HEK293 (cell line): ENCODE data around the gene RPL27.

Source experiments
- CTCF ChIA-PET: fragments of 350-600 bp; formaldehyde crosslinking; extraction: SDS; loops from one replicate; lab custom pipeline; 2021; ENCODE audit warnings: antibody characterized with exemption; lab: Yijun Ruan, JAX
- POLR2A ChIA-PET: fragments of 300-600 bp; formaldehyde crosslinking; extraction: SDS; loops from one replicate; lab custom pipeline; 2020; ENCODE audit warnings: antibody characterized with exemption, inconsistent platforms; lab: Yijun Ruan, JAX
- H3K27ac ChIP-seq: fragments of 200-500 bp; sonication (Bioruptor generic); 2 replicates; pipeline ENCODE4 v1.5.1; 2014; ENCODE audit warnings: low read depth, low read length, control low read depth, inconsistent platforms; ENCODE audit errors: extremely low read depth
- H3K36me3 ChIP-seq, 2 experiments: fragments of 200-500 bp in 1 of 2; sonication (Bioruptor generic) in 1 of 2; 1 replicate in 1 of 2; 2 replicates in 1 of 2; pipeline ENCODE4 v1.5.1; 2014 to 2017; ENCODE audit warnings: inconsistent platforms in 2 of 2, low read length in 2 of 2; ENCODE audit not compliant: control insufficient read depth in 2 of 2, insufficient read depth in 1 of 2
- H3K4me1 ChIP-seq: fragments of 200-500 bp; sonication (Bioruptor generic); 2 replicates; pipeline ENCODE4 v1.5.1; 2014; ENCODE audit warnings: mild to moderate bottlenecking, low read length, inconsistent platforms; ENCODE audit not compliant: control insufficient read depth, insufficient read depth
- H3K4me3 ChIP-seq: 2 replicates; pipeline ENCODE4 v1.5.1; 2011; ENCODE audit warnings: low read depth, mild to moderate bottlenecking, control low read depth, low read length, moderate library complexity
- H3K9me3 ChIP-seq: fragments of 200-500 bp; sonication (Bioruptor generic); 2 replicates; pipeline ENCODE4 v1.5.1; 2014; ENCODE audit warnings: low read depth, low read length, inconsistent platforms; ENCODE audit not compliant: control insufficient read depth, insufficient read depth
- BCL11A ChIP-seq: fragments of 450-650 bp; formaldehyde crosslinking; IDR thresholded peaks from 2 replicates; pipeline ENCODE4 v1.5.1; 2016; ENCODE audit warnings: low read depth, missing biosample characterization, missing genetic modification characterization
- BCL11B ChIP-seq: fragments of 450-650 bp; formaldehyde crosslinking; IDR thresholded peaks from 2 replicates; pipeline ENCODE4 v1.5.1; 2016; ENCODE audit warnings: low read depth, missing biosample characterization, missing genetic modification characterization
- EGR2 ChIP-seq: fragments of 450-650 bp; formaldehyde crosslinking; IDR thresholded peaks from 2 replicates; pipeline ENCODE4 v1.5.1; 2016; ENCODE audit warnings: low read depth, missing biosample characterization, missing genetic modification characterization
- PRDM1 ChIP-seq: fragments of 450-650 bp; formaldehyde crosslinking; IDR thresholded peaks from 2 replicates; pipeline ENCODE4; 2016; ENCODE audit warnings: missing biosample characterization, missing genetic modification characterization
- TRIM28 ChIP-seq: IDR thresholded peaks from 2 replicates; pipeline ENCODE4 v1.6.1; 2011; ENCODE audit warnings: low read length, control low read depth, borderline replicate concordance
- ZBTB17 ChIP-seq: fragments of 450-650 bp; formaldehyde crosslinking; IDR thresholded peaks from 2 replicates; pipeline ENCODE4 v1.5.1; 2016; ENCODE audit warnings: missing biosample characterization, missing genetic modification characterization
- ZBTB21 ChIP-seq: fragments of 450-650 bp; formaldehyde crosslinking; IDR thresholded peaks from 2 replicates; pipeline ENCODE4 v1.5.1; 2017; ENCODE audit warnings: missing biosample characterization, missing genetic modification characterization
- ZIC2 ChIP-seq: fragments of 450-650 bp; formaldehyde crosslinking; IDR thresholded peaks from 2 replicates; pipeline ENCODE4 v1.5.1; 2016; ENCODE audit warnings: missing biosample characterization, missing genetic modification characterization
- ZNF175 ChIP-seq: fragments of 450-650 bp; formaldehyde crosslinking; IDR thresholded peaks from 2 replicates; pipeline ENCODE4 v1.5.1; 2016; ENCODE audit warnings: missing biosample characterization, missing genetic modification characterization
- ZNF19 ChIP-seq: fragments of 450-650 bp; formaldehyde crosslinking; IDR thresholded peaks from 2 replicates; pipeline ENCODE4; 2016; ENCODE audit warnings: missing biosample characterization, missing genetic modification characterization, low read depth
- ZNF211 ChIP-seq: fragments of 450-650 bp; formaldehyde crosslinking; IDR thresholded peaks from 2 replicates; pipeline ENCODE4 v1.5.1; 2016; ENCODE audit warnings: low read depth, missing biosample characterization, missing genetic modification characterization
- ZNF292 ChIP-seq: fragments of 450-650 bp; formaldehyde crosslinking; IDR thresholded peaks from 2 replicates; pipeline ENCODE4 v1.5.1; 2016; ENCODE audit warnings: low read depth, missing biosample characterization, missing genetic modification characterization, borderline replicate concordance
- ZNF324 ChIP-seq: fragments of 450-650 bp; formaldehyde crosslinking; IDR thresholded peaks from 2 replicates; pipeline ENCODE4 v1.5.1; 2016; ENCODE audit warnings: missing biosample characterization, missing genetic modification characterization
- ZNF341 ChIP-seq: fragments of 450-650 bp; formaldehyde crosslinking; IDR thresholded peaks from 2 replicates; pipeline ENCODE4; 2016; ENCODE audit warnings: low read depth, missing biosample characterization, missing genetic modification characterization
- ZNF514 ChIP-seq: fragments of 450-650 bp; formaldehyde crosslinking; IDR thresholded peaks from 2 replicates; pipeline ENCODE4 v1.5.1; 2016; ENCODE audit warnings: missing biosample characterization, missing genetic modification characterization
- ZNF600 ChIP-seq: fragments of 450-650 bp; formaldehyde crosslinking; IDR thresholded peaks from 2 replicates; pipeline ENCODE4 v1.5.1; 2016; ENCODE audit warnings: missing biosample characterization, missing genetic modification characterization
- ZNF792 ChIP-seq: fragments of 450-650 bp; formaldehyde crosslinking; IDR thresholded peaks from 2 replicates; pipeline ENCODE4 v1.5.1; 2016; ENCODE audit warnings: missing biosample characterization, missing genetic modification characterization
- ZNF837 ChIP-seq: fragments of 450-650 bp; formaldehyde crosslinking; IDR thresholded peaks from 2 replicates; pipeline ENCODE4 v1.5.1; 2016; ENCODE audit warnings: missing biosample characterization, missing genetic modification characterization
- TF ChIP-seq, protein P1 (sequence below): fragments of 450-650 bp; formaldehyde crosslinking; IDR thresholded peaks from 2 replicates; pipeline ENCODE4 v1.5.1; 2016; ENCODE audit warnings: missing biosample characterization, missing genetic modification characterization, low read depth
- TF ChIP-seq, protein P2 (sequence below): fragments of 450-650 bp; formaldehyde crosslinking; IDR thresholded peaks from 2 replicates; pipeline ENCODE4 v1.5.1; 2016; ENCODE audit warnings: missing biosample characterization, missing genetic modification characterization
- TF ChIP-seq, protein P3 (sequence below): fragments of 450-650 bp; formaldehyde crosslinking; IDR thresholded peaks from 2 replicates; pipeline ENCODE4 v1.5.1; 2016; ENCODE audit warnings: missing biosample characterization, missing genetic modification characterization

The RPL27 gene

DNA sequence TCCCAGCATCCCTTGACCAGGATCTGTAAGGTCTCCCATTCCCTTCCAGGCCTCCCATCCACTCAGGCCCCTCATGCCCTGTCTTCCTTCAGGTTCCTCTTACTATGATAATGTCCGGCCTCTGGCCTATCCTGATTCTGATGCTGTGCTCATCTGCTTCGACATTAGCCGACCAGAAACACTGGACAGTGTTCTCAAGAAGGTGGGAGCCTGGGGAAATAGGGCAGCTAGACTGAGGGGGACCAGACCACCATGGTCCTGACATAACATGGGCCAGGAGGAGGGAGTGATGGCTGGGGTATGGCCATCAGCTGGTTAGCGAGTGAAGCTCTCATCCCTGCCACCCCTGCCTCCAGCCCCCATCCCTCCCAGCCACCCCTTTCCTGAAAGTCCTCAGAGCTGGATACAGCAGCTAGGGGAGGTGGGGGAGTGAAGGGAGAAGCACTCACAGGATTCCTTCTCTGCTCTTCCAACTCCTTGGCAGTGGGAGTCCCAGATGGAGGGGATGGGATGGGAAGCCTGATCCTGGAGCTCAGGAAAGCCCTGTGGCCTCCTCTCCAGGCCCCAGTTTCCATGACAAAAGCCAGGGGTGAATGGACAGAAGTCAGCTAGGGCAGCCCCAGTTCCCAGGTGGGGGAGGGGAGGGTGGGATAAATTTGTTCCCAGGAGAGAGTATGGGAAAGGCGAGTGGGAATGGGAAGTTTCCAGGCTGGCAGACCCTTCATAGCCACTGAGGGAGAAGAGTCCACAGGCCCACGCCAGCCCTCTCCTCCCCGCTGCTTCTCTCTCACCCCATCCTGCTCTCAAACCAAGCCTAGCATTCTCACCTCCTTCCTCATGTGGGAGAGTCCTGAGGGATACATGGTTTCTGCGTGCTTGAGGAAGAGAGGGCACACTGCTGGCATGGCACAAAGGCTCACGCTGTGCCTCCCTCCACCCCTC lies 29.1 kb downstream of the RPL27 start:
- H3K27ac ChIP-seq = no peak overlapping the region
- H3K4me3 ChIP-seq = no peak overlapping the region
- no peaks in the 10 kb centered on the region for H3K9me3 ChIP-seq
- CTCF ChIA-PET = no interaction called here
- TF ChIP-seq ZNF211 (tag by site-specific recombination) = no peak
- TF ChIP-seq ZNF514 (tag by site-specific recombination) = no peak
- no peak for TF ChIP-seq ZIC2 (tag by site-specific recombination)
- TF ChIP-seq, protein P1, sequence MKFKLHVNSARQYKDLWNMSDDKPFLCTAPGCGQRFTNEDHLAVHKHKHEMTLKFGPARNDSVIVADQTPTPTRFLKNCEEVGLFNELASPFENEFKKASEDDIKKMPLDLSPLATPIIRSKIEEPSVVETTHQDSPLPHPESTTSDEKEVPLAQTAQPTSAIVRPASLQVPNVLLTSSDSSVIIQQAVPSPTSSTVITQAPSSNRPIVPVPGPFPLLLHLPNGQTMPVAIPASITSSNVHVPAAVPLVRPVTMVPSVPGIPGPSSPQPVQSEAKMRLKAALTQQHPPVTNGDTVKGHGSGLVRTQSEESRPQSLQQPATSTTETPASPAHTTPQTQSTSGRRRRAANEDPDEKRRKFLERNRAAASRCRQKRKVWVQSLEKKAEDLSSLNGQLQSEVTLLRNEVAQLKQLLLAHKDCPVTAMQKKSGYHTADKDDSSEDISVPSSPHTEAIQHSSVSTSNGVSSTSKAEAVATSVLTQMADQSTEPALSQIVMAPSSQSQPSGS (tag by site-specific recombination) = no peak
- TF ChIP-seq ZBTB17 (tag by site-specific recombination) = no peak
- TF ChIP-seq, protein P2, sequence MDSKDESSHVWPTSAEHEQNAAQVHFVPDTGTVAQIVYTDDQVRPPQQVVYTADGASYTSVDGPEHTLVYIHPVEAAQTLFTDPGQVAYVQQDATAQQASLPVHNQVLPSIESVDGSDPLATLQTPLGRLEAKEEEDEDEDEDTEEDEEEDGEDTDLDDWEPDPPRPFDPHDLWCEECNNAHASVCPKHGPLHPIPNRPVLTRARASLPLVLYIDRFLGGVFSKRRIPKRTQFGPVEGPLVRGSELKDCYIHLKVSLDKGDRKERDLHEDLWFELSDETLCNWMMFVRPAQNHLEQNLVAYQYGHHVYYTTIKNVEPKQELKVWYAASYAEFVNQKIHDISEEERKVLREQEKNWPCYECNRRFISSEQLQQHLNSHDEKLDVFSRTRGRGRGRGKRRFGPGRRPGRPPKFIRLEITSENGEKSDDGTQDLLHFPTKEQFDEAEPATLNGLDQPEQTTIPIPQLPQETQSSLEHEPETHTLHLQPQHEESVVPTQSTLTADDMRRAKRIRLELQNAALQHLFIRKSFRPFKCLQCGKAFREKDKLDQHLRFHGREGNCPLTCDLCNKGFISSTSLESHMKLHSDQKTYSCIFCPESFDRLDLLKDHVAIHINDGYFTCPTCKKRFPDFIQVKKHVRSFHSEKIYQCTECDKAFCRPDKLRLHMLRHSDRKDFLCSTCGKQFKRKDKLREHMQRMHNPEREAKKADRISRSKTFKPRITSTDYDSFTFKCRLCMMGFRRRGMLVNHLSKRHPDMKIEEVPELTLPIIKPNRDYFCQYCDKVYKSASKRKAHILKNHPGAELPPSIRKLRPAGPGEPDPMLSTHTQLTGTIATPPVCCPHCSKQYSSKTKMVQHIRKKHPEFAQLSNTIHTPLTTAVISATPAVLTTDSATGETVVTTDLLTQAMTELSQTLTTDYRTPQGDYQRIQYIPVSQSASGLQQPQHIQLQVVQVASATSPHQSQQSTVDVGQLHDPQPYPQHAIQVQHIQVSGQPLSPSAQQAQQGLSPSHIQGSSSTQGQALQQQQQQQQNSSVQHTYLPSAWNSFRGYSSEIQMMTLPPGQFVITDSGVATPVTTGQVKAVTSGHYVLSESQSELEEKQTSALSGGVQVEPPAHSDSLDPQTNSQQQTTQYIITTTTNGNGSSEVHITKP (tag by site-specific recombination) = peak; percentile 61
- TF ChIP-seq ZNF341 (tag by site-specific recombination) = peak; percentile 12; the same call in 1 of the 2 replicates
- TF ChIP-seq ZBTB21 (tag by site-specific recombination) = no peak
- no peak for TF ChIP-seq ZNF792
- TF ChIP-seq EGR2 (tag by site-specific recombination) = no peak
- no peak for TF ChIP-seq ZNF292 (tag by site-specific recombination)
- TF ChIP-seq ZNF175 = no peak
- no peak for TF ChIP-seq ZNF837
- no peak for TF ChIP-seq BCL11B (tag by site-specific recombination)
- peaks cover 0 to 14% of the 10 kb centered on the region in 2 experiments; a peak in 1 of 3 replicates for H3K36me3 ChIP-seq
- POLR2A ChIA-PET = interaction anchor here (0.6 kb wide), 3 partner anchors 14 to 289 kb away, joined by 3 to 4 read pairs (median 3); no protein-coding TSS in a partner anchor
- no peaks in the 10 kb centered on the region; the same call in 1 of the 2 replicates for H3K4me1 ChIP-seq

DNA sequence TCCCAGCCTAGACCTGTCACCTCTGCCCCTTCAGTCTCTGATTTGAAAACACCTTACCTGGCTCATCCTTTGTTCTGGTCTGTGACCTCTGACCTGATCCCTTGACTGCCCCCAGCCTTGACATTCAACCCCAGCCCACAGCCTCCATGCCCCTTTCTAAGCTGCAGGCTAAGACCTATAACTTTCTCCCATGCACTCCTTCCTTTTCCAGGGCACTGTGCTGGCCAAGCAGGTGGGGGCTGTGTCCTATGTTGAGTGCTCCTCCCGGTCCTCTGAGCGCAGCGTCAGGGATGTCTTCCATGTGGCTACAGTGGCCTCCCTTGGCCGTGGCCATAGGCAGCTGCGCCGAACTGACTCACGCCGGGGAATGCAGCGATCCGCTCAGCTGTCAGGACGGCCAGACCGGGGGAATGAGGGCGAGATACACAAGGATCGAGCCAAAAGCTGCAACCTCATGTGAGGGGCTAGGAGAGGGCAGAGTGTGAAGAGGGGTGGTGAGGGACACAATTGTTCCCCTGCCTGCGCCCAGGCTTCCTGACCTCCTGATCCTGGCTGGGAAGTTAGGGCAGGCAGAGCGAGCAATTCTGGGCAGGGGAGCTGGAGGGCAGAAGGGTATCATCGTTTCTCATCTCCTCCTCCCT lies 30.1 kb downstream of the RPL27 start:
- Histone ChIP-seq H3K36me3 (peaks cover 0 to 14% of the 10 kb centered on the region in 2 experiments; a peak in 1 of 3 replicates), H3K4me3 (no peak overlapping the region), H3K4me1 (no peaks in the 10 kb centered on the region; the same call in 1 of the 2 replicates), H3K27ac (no peak overlapping the region), H3K9me3 (no peaks in the 10 kb centered on the region)
- ChIA-PET CTCF (interaction anchor here (0.6 kb wide), 1 partner anchor 341 kb away, joined by 3 read pairs; no protein-coding TSS in a partner anchor), POLR2A (no interaction called here)
- TF ChIP-seq ZNF600 (tag by site-specific recombination) (0 out of 2 replicates have a peak, but pooled peaks have one; percentile 16), BCL11B (tag by site-specific recombination) (peak; percentile 86; the same call in 1 of the 2 replicates), TRIM28 (no peak), BCL11A (peak; percentile 84), ZNF19 (no peak), PRDM1 (no peak), ZNF324 (tag by site-specific recombination) (no peak)
- TF ChIP-seq, protein P3, sequence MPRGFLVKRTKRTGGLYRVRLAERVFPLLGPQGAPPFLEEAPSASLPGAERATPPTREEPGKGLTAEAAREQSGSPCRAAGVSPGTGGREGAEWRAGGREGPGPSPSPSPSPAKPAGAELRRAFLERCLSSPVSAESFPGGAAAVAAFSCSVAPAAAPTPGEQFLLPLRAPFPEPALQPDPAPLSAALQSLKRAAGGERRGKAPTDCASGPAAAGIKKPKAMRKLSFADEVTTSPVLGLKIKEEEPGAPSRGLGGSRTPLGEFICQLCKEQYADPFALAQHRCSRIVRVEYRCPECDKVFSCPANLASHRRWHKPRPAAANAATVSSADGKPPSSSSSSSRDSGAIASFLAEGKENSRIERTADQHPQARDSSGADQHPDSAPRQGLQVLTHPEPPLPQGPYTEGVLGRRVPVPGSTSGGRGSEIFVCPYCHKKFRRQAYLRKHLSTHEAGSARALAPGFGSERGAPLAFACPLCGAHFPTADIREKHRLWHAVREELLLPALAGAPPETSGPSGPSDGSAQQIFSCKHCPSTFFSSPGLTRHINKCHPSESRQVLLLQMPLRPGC (tag by site-specific recombination) = no peak
- TF ChIP-seq, protein P2 (tag by site-specific recombination) = no peak
